Mesothelial cell of epicardium (in vitro differentiated cells): ENCODE results near the gene ZFR2. TPM values are rescaled to one million over a fixed set of nuclear protein-coding genes. Genes with fewer than 3 reads are reported as not detected.

Experiments used
- DNase-seq, 2 experiments: peaks; one replicate each; pipeline ENCODE4 v3.0.0; 2021; ENCODE audit warnings: low spot score in 2 of 2; ENCODE audit not compliant: unreplicated experiment in 2 of 2
- H3K27ac Mint-ChIP-seq: 2 replicates; pipeline ENCODE4 v1.8.0; 2021; ENCODE audit warnings: mixed read lengths
- H3K27me3 Mint-ChIP-seq: 2 replicates; pipeline ENCODE4 v1.8.0; 2021; ENCODE audit warnings: low read depth, mixed read lengths
- H3K36me3 Mint-ChIP-seq: 2 replicates; pipeline ENCODE4 v1.8.0; 2021; ENCODE audit warnings: mixed read lengths
- H3K4me1 Mint-ChIP-seq: 2 replicates; pipeline ENCODE4 v1.8.0; 2021; ENCODE audit warnings: mixed read lengths
- H3K4me3 Mint-ChIP-seq: 2 replicates; pipeline ENCODE4 v1.8.0; 2021; ENCODE audit warnings: mild to moderate bottlenecking, moderate library complexity, mixed read lengths
- H3K9me3 Mint-ChIP-seq: 2 replicates; pipeline ENCODE4 v1.8.0; 2021; ENCODE audit warnings: mixed read lengths
- CTCF ChIP-seq: fragments of 200-600 bp; sonication (generic); IDR thresholded peaks from one replicate; pipeline ENCODE4 v1.5.0; 2021; ENCODE audit warnings: antibody characterized with exemption; ENCODE audit not compliant: unreplicated experiment
- total RNA-seq: library from RNA; stranded (reverse); gene quantifications from 3 replicates; pipeline ENCODE4 v1.2.1, GENCODE V29; 2021

Gene ZFR2
- total RNA-seq, 1 donor from 2014 or later, result 3.6 TPM

DNA sequence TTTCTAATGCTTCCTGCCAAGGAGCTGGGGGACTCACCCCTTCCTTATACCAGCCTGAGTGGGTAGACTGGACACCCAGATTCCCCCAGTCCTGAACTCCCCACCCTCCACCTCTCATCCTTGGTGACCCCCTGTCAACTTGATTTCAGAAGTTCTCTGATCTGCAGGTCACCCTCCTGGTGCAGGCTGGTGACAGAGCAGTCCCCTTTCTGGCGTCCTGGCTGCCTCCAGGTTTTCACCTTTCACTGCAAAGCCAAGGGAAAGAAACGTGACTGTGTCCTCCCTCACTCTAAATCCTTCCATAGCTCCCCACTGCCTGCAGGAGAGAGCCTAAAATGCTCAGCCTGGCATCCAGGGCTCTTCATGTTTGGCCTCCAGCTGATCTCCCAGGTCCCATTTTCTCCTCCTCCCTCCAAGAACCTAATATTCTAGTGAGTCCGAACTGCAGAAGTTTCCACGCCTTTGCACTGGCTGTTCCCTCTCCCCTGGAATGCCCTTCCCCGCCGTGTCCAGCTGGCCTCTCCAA, 78.6 kb downstream of the ZFR2 start:
- Mint-ChIP-seq H3K4me3 (no peak overlapping the region), H3K4me1 (peaks cover 2% of the 10 kb centered on the region), H3K36me3 (no peaks in the 10 kb centered on the region), H3K27ac (no peak overlapping the region), H3K9me3 (peaks cover 4% of the 10 kb centered on the region), H3K27me3 (peaks cover 57% of the 10 kb centered on the region)
- TF ChIP-seq CTCF, result no peak
- DNase-seq, result no peak

DNA sequence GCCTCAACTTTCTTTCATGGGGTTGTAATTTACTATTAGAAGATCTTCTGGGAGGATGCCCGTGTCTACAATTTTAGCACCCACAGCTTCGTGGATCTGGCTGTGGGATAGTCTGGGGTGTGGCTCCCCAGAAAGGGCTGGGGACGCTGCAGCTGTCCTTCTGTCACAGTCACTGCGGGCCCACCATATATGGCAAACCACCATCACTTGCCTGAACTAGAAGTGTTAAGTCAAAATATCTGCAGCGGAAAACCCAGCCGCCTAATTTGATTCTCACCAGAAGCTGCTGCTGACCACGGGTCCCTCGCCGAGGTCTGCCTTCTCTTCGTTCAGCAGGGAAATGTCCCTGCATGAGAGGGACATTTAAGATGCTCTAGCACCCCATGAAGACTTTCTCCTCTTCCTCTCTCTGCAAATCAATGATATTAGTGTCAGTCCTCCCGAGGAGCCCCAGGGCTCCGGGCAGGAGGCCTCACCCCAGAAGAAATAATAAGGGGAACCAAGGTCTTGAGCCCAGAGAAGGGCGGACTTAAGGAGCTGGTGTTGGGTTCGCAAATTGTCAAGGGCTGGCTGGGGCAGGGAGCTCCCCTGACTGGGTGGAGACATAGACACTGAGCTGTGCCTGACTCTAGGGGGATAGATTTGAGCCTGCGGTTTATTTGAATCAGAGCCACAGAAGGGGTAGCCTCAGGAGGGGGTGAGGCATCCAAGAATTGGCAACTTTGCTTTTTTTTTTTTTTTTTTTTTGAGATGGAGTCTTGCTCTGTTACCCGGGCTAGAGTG, 79.7 kb downstream of the ZFR2 start:
- H3K4me3 Mint-ChIP-seq, result no peak overlapping the region
- H3K27me3 Mint-ChIP-seq, result peaks cover 68% of the 10 kb centered on the region
- peaks cover 4% of the 10 kb centered on the region for H3K9me3 Mint-ChIP-seq
- no peak overlapping the region for H3K27ac Mint-ChIP-seq
- no peak for DNase-seq
- H3K4me1 Mint-ChIP-seq, result peaks cover 2% of the 10 kb centered on the region
- no peak for TF ChIP-seq CTCF
- H3K36me3 Mint-ChIP-seq, result no peaks in the 10 kb centered on the region

GRCh38 chr19:3785938-3786824, 82.7 kb downstream of the ZFR2 start, which contains the start of gene MATK:
MATK (minus strand) TSS chr19:3786381; CDS start chr19:3785135, 1,246 bp downstream.
- peaks cover 74% of the 10 kb centered on the region for H3K27me3 Mint-ChIP-seq
- H3K4me1 Mint-ChIP-seq, result peaks cover 2% of the 10 kb centered on the region
- no peak for DNase-seq
- peaks cover 12% of the 10 kb centered on the region for H3K9me3 Mint-ChIP-seq
- peaks cover 12% of the 10 kb centered on the region for H3K36me3 Mint-ChIP-seq
- H3K27ac Mint-ChIP-seq, result no peak within 1 kb of the TSS
- TF ChIP-seq CTCF, result no peak
- H3K4me3 Mint-ChIP-seq, result peak within 1 kb of the TSS; percentile 60

DNA sequence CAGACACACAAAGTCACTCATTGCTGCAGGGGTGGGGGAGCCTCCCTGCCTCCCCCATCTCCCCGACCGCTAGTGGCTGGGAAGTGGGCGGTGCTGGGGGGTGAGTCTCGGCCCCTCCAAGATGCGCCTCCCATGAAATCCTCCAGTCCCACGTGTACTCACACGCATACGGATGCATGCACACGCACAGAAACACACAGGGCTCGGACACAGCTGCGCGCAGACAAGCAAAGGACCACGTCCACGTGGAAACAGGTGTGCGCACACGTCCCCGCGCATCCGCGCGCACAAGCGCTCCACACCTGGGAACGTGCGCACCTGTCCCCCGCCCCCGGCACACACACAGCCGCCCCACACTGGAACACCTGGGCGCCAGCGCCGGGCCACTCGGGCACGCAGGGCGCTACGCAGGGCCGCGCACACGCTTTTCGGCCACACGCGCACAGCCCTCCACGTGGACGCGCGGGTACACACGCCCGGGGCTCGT, 83.3 kb downstream of the ZFR2 start:
- Mint-ChIP-seq H3K36me3 (peaks cover 12% of the 10 kb centered on the region), H3K4me1 (peaks cover 2% of the 10 kb centered on the region), H3K9me3 (peaks cover 16% of the 10 kb centered on the region), H3K27ac (no peak overlapping the region), H3K4me3 (peak overlapping the region; percentile 60), H3K27me3 (peaks cover 70% of the 10 kb centered on the region)
- no peak for DNase-seq
- TF ChIP-seq CTCF, result no peak

DNA sequence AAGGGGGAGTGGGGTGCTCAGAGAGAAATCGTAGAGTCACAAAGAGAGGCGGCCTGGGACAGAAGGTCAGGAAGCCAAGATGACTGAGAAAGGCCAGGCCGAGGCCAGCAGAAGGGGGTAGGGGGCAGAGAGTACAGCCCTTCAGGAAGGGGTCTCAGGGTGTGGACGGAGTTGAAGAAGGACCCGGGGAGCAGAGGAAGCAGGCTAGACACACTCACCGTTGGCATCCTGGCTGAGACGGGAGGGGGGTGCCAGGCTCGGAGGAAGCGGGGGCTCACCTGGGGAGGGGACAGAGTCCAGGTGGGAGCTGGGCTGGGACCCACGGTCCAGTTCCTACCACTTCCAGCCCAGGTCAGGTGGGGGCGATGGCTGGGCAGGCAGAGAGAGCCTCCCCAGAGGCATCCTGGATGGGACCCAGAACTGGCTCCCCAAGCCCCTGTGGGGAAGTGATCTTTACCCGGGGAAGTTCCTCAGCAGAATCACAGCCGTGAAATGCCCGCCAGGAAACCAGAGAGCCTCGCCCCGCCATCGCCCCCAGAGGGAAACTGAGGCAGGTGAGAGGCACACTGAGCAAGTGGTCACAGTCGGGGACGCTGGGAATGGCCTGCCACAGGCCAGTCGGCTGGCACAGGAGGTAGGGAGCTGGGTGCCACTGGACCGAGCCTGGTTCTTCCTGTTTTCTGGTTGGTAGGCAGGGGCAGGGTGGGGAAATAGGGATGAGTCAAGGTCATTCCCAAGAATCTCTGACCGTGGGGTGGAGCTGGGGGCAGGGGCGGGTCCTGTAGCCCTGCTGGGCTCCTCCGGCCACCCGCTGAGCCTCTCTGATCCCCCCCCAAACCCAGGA, 84.0 kb downstream of the ZFR2 start:
- no peak for TF ChIP-seq CTCF
- H3K4me3 Mint-ChIP-seq, result peak overlapping the region; percentile 60
- H3K9me3 Mint-ChIP-seq, result peaks cover 16% of the 10 kb centered on the region
- peaks cover 64% of the 10 kb centered on the region for H3K27me3 Mint-ChIP-seq
- H3K4me1 Mint-ChIP-seq, result peaks cover 2% of the 10 kb centered on the region
- no peak for DNase-seq
- peaks cover 12% of the 10 kb centered on the region for H3K36me3 Mint-ChIP-seq
- no peak overlapping the region for H3K27ac Mint-ChIP-seq
